ENCODE measurements around the gene SRMS. TPM values are rescaled to one million over a fixed set of nuclear protein-coding genes. Genes with fewer than 3 reads are reported as not detected.

Gene SRMS
- total and polyA plus RNA-seq, 4 donors = not detected

GRCh38 chr20:63518351-63518861 is 29.1 kb downstream of the SRMS start:
- WGBS = 79% methylated on average over 20 of the region's 20 CpGs
- Histone ChIP-seq H3K9ac (ENCODE audit: low read depth in 1 of 2, low read length in 2 of 2) (no peak overlapping the region), H3K27me3 (ENCODE audit: control insufficient read depth in 4 of 4, insufficient read depth in 4 of 4, low read length in 3 of 4) (no peaks in the 10 kb centered on the region), H3K4me1 (ENCODE audit: control insufficient read depth in 4 of 4, insufficient read depth in 4 of 4, low read length in 3 of 4) (peaks cover 2 to 19% (median 6%) of the 10 kb centered on the region in 4 donors), H3K4me3 (ENCODE audit: low read depth in 1 of 3, low read length in 3 of 3) (no peak overlapping the region), H3K27ac (ENCODE audit: low read depth in 1 of 2, low read length in 2 of 2) (no peak overlapping the region), H3K36me3 (ENCODE audit: control insufficient read depth in 4 of 4, insufficient read depth in 3 of 4, low read depth in 1 of 4, low read length in 3 of 4) (no peaks in the 10 kb centered on the region), H3K9me3 (ENCODE audit: control insufficient read depth in 4 of 4, low read length in 3 of 4) (no peaks in the 10 kb centered on the region)
- TF ChIP-seq, protein P1, sequence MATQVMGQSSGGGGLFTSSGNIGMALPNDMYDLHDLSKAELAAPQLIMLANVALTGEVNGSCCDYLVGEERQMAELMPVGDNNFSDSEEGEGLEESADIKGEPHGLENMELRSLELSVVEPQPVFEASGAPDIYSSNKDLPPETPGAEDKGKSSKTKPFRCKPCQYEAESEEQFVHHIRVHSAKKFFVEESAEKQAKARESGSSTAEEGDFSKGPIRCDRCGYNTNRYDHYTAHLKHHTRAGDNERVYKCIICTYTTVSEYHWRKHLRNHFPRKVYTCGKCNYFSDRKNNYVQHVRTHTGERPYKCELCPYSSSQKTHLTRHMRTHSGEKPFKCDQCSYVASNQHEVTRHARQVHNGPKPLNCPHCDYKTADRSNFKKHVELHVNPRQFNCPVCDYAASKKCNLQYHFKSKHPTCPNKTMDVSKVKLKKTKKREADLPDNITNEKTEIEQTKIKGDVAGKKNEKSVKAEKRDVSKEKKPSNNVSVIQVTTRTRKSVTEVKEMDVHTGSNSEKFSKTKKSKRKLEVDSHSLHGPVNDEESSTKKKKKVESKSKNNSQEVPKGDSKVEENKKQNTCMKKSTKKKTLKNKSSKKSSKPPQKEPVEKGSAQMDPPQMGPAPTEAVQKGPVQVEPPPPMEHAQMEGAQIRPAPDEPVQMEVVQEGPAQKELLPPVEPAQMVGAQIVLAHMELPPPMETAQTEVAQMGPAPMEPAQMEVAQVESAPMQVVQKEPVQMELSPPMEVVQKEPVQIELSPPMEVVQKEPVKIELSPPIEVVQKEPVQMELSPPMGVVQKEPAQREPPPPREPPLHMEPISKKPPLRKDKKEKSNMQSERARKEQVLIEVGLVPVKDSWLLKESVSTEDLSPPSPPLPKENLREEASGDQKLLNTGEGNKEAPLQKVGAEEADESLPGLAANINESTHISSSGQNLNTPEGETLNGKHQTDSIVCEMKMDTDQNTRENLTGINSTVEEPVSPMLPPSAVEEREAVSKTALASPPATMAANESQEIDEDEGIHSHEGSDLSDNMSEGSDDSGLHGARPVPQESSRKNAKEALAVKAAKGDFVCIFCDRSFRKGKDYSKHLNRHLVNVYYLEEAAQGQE (IDR thresholded peaks at IDR 0.05) = no peak
- TF ChIP-seq YY1 (IDR thresholded peaks at IDR 0.05) = no peak
- TF ChIP-seq, protein P2, sequence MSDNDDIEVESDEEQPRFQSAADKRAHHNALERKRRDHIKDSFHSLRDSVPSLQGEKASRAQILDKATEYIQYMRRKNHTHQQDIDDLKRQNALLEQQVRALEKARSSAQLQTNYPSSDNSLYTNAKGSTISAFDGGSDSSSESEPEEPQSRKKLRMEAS (IDR thresholded peaks at IDR 0.05) = no peak
- no peak for TF ChIP-seq HNF4A (conservative IDR thresholded peaks at IDR 0.05)
- TF ChIP-seq, protein P3, sequence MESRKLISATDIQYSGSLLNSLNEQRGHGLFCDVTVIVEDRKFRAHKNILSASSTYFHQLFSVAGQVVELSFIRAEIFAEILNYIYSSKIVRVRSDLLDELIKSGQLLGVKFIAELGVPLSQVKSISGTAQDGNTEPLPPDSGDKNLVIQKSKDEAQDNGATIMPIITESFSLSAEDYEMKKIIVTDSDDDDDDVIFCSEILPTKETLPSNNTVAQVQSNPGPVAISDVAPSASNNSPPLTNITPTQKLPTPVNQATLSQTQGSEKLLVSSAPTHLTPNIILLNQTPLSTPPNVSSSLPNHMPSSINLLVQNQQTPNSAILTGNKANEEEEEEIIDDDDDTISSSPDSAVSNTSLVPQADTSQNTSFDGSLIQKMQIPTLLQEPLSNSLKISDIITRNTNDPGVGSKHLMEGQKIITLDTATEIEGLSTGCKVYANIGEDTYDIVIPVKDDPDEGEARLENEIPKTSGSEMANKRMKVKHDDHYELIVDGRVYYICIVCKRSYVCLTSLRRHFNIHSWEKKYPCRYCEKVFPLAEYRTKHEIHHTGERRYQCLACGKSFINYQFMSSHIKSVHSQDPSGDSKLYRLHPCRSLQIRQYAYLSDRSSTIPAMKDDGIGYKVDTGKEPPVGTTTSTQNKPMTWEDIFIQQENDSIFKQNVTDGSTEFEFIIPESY (IDR thresholded peaks at IDR 0.05) = no peak
- TF ChIP-seq, protein P4, sequence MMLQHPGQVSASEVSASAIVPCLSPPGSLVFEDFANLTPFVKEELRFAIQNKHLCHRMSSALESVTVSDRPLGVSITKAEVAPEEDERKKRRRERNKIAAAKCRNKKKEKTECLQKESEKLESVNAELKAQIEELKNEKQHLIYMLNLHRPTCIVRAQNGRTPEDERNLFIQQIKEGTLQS (IDR thresholded peaks at IDR 0.05) = no peak
- no peak for TF ChIP-seq HNF4G (IDR thresholded peaks at IDR 0.05)
- TF ChIP-seq TAF1 (conservative IDR thresholded peaks at IDR 0.05) = no peak
- no peak for DNase-seq (ENCODE audit: low spot score)

GRCh38 chr20:63517376-63518309 is 29.9 kb downstream of the SRMS start:
- DNase-seq (ENCODE audit: low spot score) = no peak
- H3K36me3 ChIP-seq (ENCODE audit: control insufficient read depth in 4 of 4, insufficient read depth in 3 of 4, low read depth in 1 of 4, low read length in 3 of 4) = no peaks in the 10 kb centered on the region
- H3K9me3 ChIP-seq (ENCODE audit: control insufficient read depth in 4 of 4, low read length in 3 of 4) = no peaks in the 10 kb centered on the region
- H3K27ac ChIP-seq (ENCODE audit: low read depth in 1 of 2, low read length in 2 of 2) = no peak overlapping the region
- H3K27me3 ChIP-seq (ENCODE audit: control insufficient read depth in 4 of 4, insufficient read depth in 4 of 4, low read length in 3 of 4) = no peaks in the 10 kb centered on the region
- no peak overlapping the region for H3K9ac ChIP-seq (ENCODE audit: low read depth in 1 of 2, low read length in 2 of 2)
- WGBS = 90% methylated on average over 32 of the region's 32 CpGs
- H3K4me1 ChIP-seq (ENCODE audit: control insufficient read depth in 4 of 4, insufficient read depth in 4 of 4, low read length in 3 of 4) = peaks cover 2 to 19% (median 6%) of the 10 kb centered on the region in 4 donors
- H3K4me3 ChIP-seq (ENCODE audit: low read depth in 1 of 3, low read length in 3 of 3) = no peak overlapping the region
- TF ChIP-seq HNF4A (conservative IDR thresholded peaks at IDR 0.05) (no peak), SP1 (IDR thresholded peaks at IDR 0.05) (no peak), TAF1 (conservative IDR thresholded peaks at IDR 0.05) (no peak), GABPA (IDR thresholded peaks at IDR 0.05 in 1 of 2, conservative IDR thresholded peaks at IDR 0.05 in 1 of 2) (no peak), RAD21 (IDR thresholded peaks at IDR 0.05) (no peak), FOXA1 (IDR thresholded peaks at IDR 0.05) (no peak), HNF4G (IDR thresholded peaks at IDR 0.05) (no peak), RXRA (IDR thresholded peaks at IDR 0.05) (no peak), CTCF (IDR thresholded peaks at IDR 0.05; ENCODE audit: low read depth, low read length, missing input control) (no peak), JUND (IDR thresholded peaks at IDR 0.05) (no peak), NR2F2 (IDR thresholded peaks at IDR 0.05) (no peak)
- TF ChIP-seq, protein P2 (IDR thresholded peaks at IDR 0.05) = no peak
- TF ChIP-seq, protein P1 (IDR thresholded peaks at IDR 0.05) = no peak

All from liver (tissue), 9 donors.